ENCODE data around the gene GSS.

- TF ChIP-seq CTCF (IDR thresholded peaks at IDR 0.05): no peak
- TF ChIP-seq POLR2A (IDR thresholded peaks at IDR 0.05): no peak
Measured at GRCh38 chr20:34880215-34880850, 75.3 kb downstream of the GSS start.
